Measurements from ENCODE around the gene TMA16. TPM values are rescaled to one million over a fixed set of nuclear protein-coding genes. Genes with fewer than 3 reads are reported as not detected.
A peak's percentile ranks its signal among the peaks of the same experiment; 100 is the strongest.
"Not testable (repeated sequence)": the region's sequence is repeated elsewhere in the genome, so short reads cannot be mapped to it uniquely, and the experiment has no call there.

TMA16 gene
- total RNA-seq = 10 to 100 TPM; 53.5 to 58.4 TPM

GRCh38 chr4:163494360-163495241 is at the start of gene TMA16:
TMA16 (plus strand) TSS chr4:163494690; CDS start chr4:163494802, 112 bp downstream.
- intact Hi-C loops (cut with micrococcal nuclease) = loop anchor here (5.0 kb wide), 1 partner anchor 327 kb away; the partner anchor contains the start of gene NAF1
- ATAC-seq (peak; percentile 91), DNase-seq (peak; percentile 91)
- no peaks in the 10 kb centered on the region for H3K9me3 Mint-ChIP-seq
- peaks cover 22% of the 10 kb centered on the region for H3K36me3 Mint-ChIP-seq (ENCODE audit: low read depth)
- H3K27me3 Mint-ChIP-seq = no peaks in the 10 kb centered on the region
- peak within 1 kb of the TSS; percentile 99 for H3K27ac Mint-ChIP-seq
- H3K4me1 Mint-ChIP-seq (ENCODE audit: low read depth) = peaks cover 26% of the 10 kb centered on the region
- peak within 1 kb of the TSS; percentile 100 for H3K4me3 Mint-ChIP-seq
- CTCF ChIA-PET = interaction anchor here (1.0 to 1.8 kb wide), 6 partner anchors 9 to 60 kb away, joined by 3 to 16 read pairs (median 4); no protein-coding TSS in a partner anchor
- POLR2A ChIA-PET = interaction anchor here (0.6 to 2.3 kb wide), 17 partner anchors 9 to 1967 kb away, joined by 3 to 20 read pairs (median 4); partner anchors contain the start of gene NAF1
- no peak for TF ChIP-seq CTCF (IDR thresholded peaks at IDR 0.05)

GRCh38 chr4:163447023-163447422 is 47.5 kb upstream of the TMA16 start:
- POLR2A ChIA-PET; DNase-seq; H3K4me1 Mint-ChIP-seq (ENCODE audit: low read depth); H3K36me3 Mint-ChIP-seq (ENCODE audit: low read depth); ATAC-seq; H3K4me3 Mint-ChIP-seq; H3K27ac Mint-ChIP-seq; H3K27me3 Mint-ChIP-seq; intact Hi-C loops (cut with micrococcal nuclease); H3K9me3 Mint-ChIP-seq; CTCF ChIA-PET: not testable (repeated sequence)

- Mint-ChIP-seq H3K4me1 (ENCODE audit: low read depth) (no peaks in the 10 kb centered on the region), H3K27ac (no peak overlapping the region), H3K27me3 (peaks cover 7% of the 10 kb centered on the region), H3K36me3 (ENCODE audit: low read depth) (no peaks in the 10 kb centered on the region), H3K4me3 (no peak overlapping the region), H3K9me3 (no peaks in the 10 kb centered on the region)
- intact Hi-C loops (cut with micrococcal nuclease) = no loop called here
- ATAC-seq (no peak), DNase-seq (no peak)
- TF ChIP-seq CTCF (IDR thresholded peaks at IDR 0.05) = no peak
- CTCF ChIA-PET = no interaction called here
- POLR2A ChIA-PET = no interaction called here
Measured at GRCh38 chr4:163447481-163447880, 47.0 kb upstream of the TMA16 start.

GRCh38 chr4:163448540-163449203 is 45.8 kb upstream of the TMA16 start:
- CTCF ChIA-PET = no interaction called here

GRCh38 chr4:163462556-163462955 is 31.9 kb upstream of the TMA16 start:
- H3K9me3 Mint-ChIP-seq = no peaks in the 10 kb centered on the region

More at GRCh38 chr4:163448540-163449203, 45.8 kb upstream of the TMA16 start:
- Mint-ChIP-seq H3K9me3 (no peaks in the 10 kb centered on the region), H3K36me3 (ENCODE audit: low read depth) (no peaks in the 10 kb centered on the region), H3K27me3 (peaks cover 5% of the 10 kb centered on the region), H3K4me3 (no peak overlapping the region), H3K4me1 (ENCODE audit: low read depth) (no peaks in the 10 kb centered on the region), H3K27ac (no peak overlapping the region)
- intact Hi-C loops (cut with micrococcal nuclease) = no loop called here
- ATAC-seq (no peak), DNase-seq (no peak)
- POLR2A ChIA-PET = no interaction called here
- no peak for TF ChIP-seq CTCF (IDR thresholded peaks at IDR 0.05)

More at GRCh38 chr4:163462556-163462955, 31.9 kb upstream of the TMA16 start:
- ChIA-PET POLR2A (no interaction called here), CTCF (no interaction called here)
- intact Hi-C loops (cut with micrococcal nuclease) = no loop called here
- Mint-ChIP-seq H3K36me3 (ENCODE audit: low read depth) (no peaks in the 10 kb centered on the region), H3K4me1 (ENCODE audit: low read depth) (no peaks in the 10 kb centered on the region), H3K4me3 (no peak overlapping the region), H3K27me3 (peaks cover 7% of the 10 kb centered on the region), H3K27ac (no peak overlapping the region)
- ATAC-seq (no peak), DNase-seq (no peak)
- no peak for TF ChIP-seq CTCF (IDR thresholded peaks at IDR 0.05)
